Measurements from ENCODE around the gene FHIT.

DNA sequence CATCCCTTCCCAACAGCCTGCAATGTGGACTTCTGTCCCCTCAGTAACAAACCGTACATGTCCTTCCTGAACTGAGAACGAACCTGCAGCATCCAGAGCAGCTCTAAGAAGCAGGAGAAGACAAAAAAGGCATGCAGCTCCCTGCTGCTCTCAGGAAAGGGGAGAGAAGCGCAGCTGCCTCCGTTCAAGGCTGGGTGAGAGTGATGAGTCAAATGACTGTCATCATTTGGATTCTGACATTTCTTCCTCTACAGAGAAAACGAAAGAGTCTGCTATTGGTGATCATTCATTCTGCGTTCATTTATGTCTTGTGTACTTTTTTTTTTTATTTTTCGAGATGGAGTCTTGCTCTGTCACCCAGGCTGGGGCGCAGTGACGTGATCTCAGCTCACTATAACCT is 677.8 kb downstream of the FHIT start:
- no peak for TF ChIP-seq EZH2 (IDR thresholded peaks at IDR 0.05)
- TF ChIP-seq, protein P1, sequence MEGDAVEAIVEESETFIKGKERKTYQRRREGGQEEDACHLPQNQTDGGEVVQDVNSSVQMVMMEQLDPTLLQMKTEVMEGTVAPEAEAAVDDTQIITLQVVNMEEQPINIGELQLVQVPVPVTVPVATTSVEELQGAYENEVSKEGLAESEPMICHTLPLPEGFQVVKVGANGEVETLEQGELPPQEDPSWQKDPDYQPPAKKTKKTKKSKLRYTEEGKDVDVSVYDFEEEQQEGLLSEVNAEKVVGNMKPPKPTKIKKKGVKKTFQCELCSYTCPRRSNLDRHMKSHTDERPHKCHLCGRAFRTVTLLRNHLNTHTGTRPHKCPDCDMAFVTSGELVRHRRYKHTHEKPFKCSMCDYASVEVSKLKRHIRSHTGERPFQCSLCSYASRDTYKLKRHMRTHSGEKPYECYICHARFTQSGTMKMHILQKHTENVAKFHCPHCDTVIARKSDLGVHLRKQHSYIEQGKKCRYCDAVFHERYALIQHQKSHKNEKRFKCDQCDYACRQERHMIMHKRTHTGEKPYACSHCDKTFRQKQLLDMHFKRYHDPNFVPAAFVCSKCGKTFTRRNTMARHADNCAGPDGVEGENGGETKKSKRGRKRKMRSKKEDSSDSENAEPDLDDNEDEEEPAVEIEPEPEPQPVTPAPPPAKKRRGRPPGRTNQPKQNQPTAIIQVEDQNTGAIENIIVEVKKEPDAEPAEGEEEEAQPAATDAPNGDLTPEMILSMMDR (IDR thresholded peaks at IDR 0.05) = no peak

All from neural progenitor cell (in vitro differentiated cells).